GM12864 (cell line): ENCODE results near the gene MATCAP1.
A peak's percentile ranks its signal among the peaks of the same experiment; 100 is the strongest.

Experiments
- DNase-seq: peaks from one replicate; pipeline ENCODE4 v3.0.0-alpha.2; 2011; ENCODE audit warnings: low read depth
- H3K4me3 ChIP-seq: 2 replicates; pipeline ENCODE4 v1.5.1; 2011; ENCODE audit warnings: mild to moderate bottlenecking, low read depth, low read length, control low read depth
- CTCF ChIP-seq: IDR thresholded peaks from 2 replicates; pipeline ENCODE4 v1.5.1; 2011; ENCODE audit warnings: low read depth, mild to moderate bottlenecking, moderate library complexity, low read length, control low read depth, inconsistent platforms; ENCODE audit errors: missing control alignments

The MATCAP1 gene

DNA sequence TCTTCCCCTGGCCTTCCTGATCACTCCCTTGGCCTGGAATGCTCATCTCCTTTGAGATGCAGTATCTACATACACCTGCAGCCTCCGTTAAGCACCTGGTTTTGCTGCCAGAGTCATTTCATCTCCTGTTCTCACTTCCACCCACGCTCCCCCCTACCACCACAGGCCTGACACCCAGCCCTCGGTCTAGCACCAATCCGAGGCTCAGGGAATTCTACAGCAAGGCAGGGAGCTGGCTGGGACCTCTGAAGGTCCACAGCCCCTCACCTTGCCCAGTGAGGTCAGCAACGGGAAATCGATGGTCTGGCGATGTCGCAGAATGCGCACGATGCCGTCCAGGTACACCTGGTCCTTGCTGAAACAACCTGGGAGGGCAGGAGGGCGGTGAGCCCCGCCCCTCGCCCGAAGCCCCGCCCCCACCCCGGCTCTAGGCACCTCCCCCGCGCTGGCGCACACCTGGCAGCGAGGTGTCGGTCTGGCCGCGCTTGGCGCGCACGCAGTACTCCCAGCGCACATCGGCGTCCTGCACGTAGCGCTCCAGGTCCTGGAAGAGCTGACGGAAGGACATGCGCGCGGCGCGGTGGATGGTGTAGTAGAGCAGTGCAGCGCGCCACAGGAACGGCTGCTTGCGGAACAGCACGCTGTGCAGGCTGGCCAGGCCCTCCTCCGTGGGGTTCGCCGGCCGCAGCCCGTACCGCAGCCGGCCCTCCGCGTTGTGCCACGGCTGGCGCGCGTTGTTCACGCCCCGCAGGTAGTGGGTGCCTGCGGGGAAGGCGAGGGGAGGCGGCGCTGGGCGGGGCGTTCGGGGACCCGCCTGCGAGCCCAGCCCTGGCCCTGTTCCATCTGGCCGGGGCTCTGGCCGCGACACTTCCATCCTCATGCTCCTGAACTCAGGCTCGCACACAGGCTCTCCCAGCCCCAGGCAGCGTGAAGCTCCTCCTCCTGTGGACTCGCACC is 5.7 kb downstream of the MATCAP1 start:
- DNase-seq: no peak
- H3K4me3 ChIP-seq: peak overlapping the region; percentile 48
- TF ChIP-seq CTCF: peak; percentile 25

GRCh38 chr16:67176662-67177061 is 7.1 kb downstream of the MATCAP1 start:
- no peak for TF ChIP-seq CTCF
- H3K4me3 ChIP-seq: no peak overlapping the region
- no peak for DNase-seq

GRCh38 chr16:67174706-67175231 is 9.0 kb downstream of the MATCAP1 start:
- no peak for DNase-seq
- no peak for TF ChIP-seq CTCF
- H3K4me3 ChIP-seq: peak overlapping the region; percentile 49

DNA sequence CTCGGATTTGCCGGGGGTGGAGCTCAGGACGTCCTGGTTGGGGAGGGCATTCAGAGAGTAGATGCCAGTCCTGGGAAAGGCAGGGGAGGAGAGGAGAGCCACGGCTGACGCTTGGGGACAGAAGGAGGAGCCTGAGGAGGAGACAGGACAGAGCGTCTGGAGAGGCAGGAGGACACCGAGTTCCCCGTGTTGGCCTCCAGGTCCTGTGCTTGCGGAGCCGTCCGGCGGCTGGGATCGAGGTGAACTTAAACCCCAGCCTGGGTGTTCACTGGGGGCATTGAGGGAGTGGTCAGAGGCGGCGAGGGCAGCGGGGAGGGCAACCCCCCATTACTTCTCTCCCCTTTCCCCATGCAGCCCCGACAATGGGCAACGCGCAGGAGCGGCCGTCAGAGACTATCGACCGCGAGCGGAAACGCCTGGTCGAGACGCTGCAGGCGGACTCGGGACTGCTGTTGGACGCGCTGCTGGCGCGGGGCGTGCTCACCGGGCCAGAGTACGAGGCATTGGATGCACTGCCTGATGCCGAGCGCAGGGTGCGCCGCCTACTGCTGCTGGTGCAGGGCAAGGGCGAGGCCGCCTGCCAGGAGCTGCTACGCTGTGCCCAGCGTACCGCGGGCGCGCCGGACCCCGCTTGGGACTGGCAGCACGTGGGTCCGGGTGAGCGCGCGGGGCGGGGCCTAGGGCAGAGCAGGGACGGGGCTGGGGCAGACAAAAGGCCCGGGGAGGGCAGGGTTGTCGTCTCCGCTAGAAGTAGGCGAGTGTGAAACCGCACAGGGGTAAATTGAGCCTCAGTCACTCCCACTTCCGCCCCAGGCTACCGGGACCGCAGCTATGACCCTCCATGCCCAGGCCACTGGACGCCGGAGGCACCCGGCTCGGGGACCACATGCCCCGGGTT is 9.7 kb downstream of the MATCAP1 start:
- DNase-seq: no peak
- peak overlapping the region; percentile 49 for H3K4me3 ChIP-seq
- TF ChIP-seq CTCF: peak; percentile 13

GRCh38 chr16:67173323-67173722 is 10.4 kb downstream of the MATCAP1 start:
- peak overlapping the region; percentile 49 for H3K4me3 ChIP-seq
- no peak for DNase-seq
- no peak for TF ChIP-seq CTCF

- DNase-seq: no peak
- peak overlapping the region; percentile 61 for H3K4me3 ChIP-seq
- TF ChIP-seq CTCF: no peak
Observed at GRCh38 chr16:67170949-67171649, 12.7 kb downstream of the MATCAP1 start.
